IMR-90 (cell line): ENCODE results near the gene STOML2. TPM values are rescaled to one million over a fixed set of nuclear protein-coding genes. Genes with fewer than 3 reads are reported as not detected.

Experiments used
- ATAC-seq: fragments of 200-7000 bp; cut with Tn5 transposase; 2 replicates; pipeline ENCODE4 v1.9.1; 2020; ENCODE audit warnings: low read depth, mild to moderate bottlenecking, moderate library complexity
- BruUV-seq: library from RNA; stranded (reverse); fragments of 400-500 nt; replicated peaks from 2 replicates; lab custom pipeline; 2021; lab: Mats Ljungman, UMichigan
- CTCF ChIA-PET: fragments of 300-600 bp; formaldehyde crosslinking; extraction: SDS; loops from one replicate; lab custom pipeline; 2021; ENCODE audit warnings: antibody characterized with exemption; lab: Yijun Ruan, JAX
- POLR2A ChIA-PET: fragments of 300-600 bp; sonication (Branson Sonifier 250); formaldehyde crosslinking; loops from one replicate; lab custom pipeline; 2022; ENCODE audit warnings: antibody characterized with exemption; ENCODE audit not compliant: unreplicated experiment; lab: Charles Lee
- DNase-seq: peaks from one replicate; pipeline ENCODE4 v3.0.0; 2013
- H2AFZ ChIP-seq: replicated peaks from 2 replicates; pipeline ENCODE3; 2013; ENCODE audit warnings: low read length, mild to moderate bottlenecking; ENCODE audit not compliant: poor library complexity
- H2AK5ac ChIP-seq: 2 replicates; pipeline ENCODE4 v1.6.1; 2013; ENCODE audit warnings: low read depth, low read length, inconsistent platforms
- H2AK9ac ChIP-seq: replicated peaks from 2 replicates; pipeline ENCODE3; 2013; ENCODE audit warnings: mild to moderate bottlenecking, low read depth, low read length, moderate library complexity; ENCODE audit not compliant: poor library complexity
- H2BK120ac ChIP-seq: 2 replicates; pipeline ENCODE4 v1.6.1; 2013; ENCODE audit warnings: low read depth, low read length, inconsistent platforms
- H2BK15ac ChIP-seq: 3 replicates; pipeline ENCODE4 v1.6.1; 2013; ENCODE audit warnings: low read depth, low read length, inconsistent platforms
- H2BK20ac ChIP-seq: 2 replicates; pipeline ENCODE4 v1.6.1; 2013; ENCODE audit warnings: low read depth, mild to moderate bottlenecking, inconsistent platforms, low read length, moderate library complexity
- H2BK5ac ChIP-seq: 2 replicates; pipeline ENCODE4 v1.6.1; 2013; ENCODE audit warnings: mild to moderate bottlenecking, low read depth, low read length, inconsistent platforms; ENCODE audit not compliant: poor library complexity, severe bottlenecking
- H3K14ac ChIP-seq: replicated peaks from 2 replicates; pipeline ENCODE4 v1.6.1; 2013; ENCODE audit warnings: low read depth, low read length, inconsistent platforms
- H3K18ac ChIP-seq: 2 replicates; pipeline ENCODE4 v1.6.1; 2013; ENCODE audit warnings: low read depth, low read length, control low read depth
- H3K23ac ChIP-seq: 2 replicates; pipeline ENCODE4 v1.6.1; 2013; ENCODE audit warnings: low read depth, low read length, inconsistent platforms
- H3K27ac ChIP-seq: 2 replicates; pipeline ENCODE4 v1.5.1; 2013; ENCODE audit warnings: mild to moderate bottlenecking, control low read depth, low read length; ENCODE audit not compliant: insufficient read depth
- H3K27me3 ChIP-seq: 2 replicates; pipeline ENCODE4 v1.6.1; 2013; ENCODE audit warnings: low read length; ENCODE audit not compliant: control insufficient read depth, insufficient read depth
- H3K36me3 ChIP-seq: 2 replicates; pipeline ENCODE4 v1.6.1; 2013; ENCODE audit warnings: low read length, mixed read lengths; ENCODE audit not compliant: control insufficient read depth, insufficient read depth
- H3K4ac ChIP-seq: 2 replicates; pipeline ENCODE4 v1.6.1; 2013; ENCODE audit warnings: low read depth, low read length, inconsistent platforms
- H3K4me1 ChIP-seq: 2 replicates; pipeline ENCODE4 v1.6.1; 2013; ENCODE audit warnings: low read length, mixed read lengths; ENCODE audit not compliant: control insufficient read depth, insufficient read depth
- H3K4me2 ChIP-seq: 2 replicates; pipeline ENCODE4 v1.6.1; 2013; ENCODE audit warnings: low read depth, mild to moderate bottlenecking, control low read depth, low read length, moderate library complexity
- H3K4me3 ChIP-seq: 2 replicates; pipeline ENCODE4 v1.5.1; 2013; ENCODE audit warnings: low read depth, mild to moderate bottlenecking, control low read depth, low read length, moderate library complexity; ENCODE audit not compliant: insufficient read depth
- H3K56ac ChIP-seq: 2 replicates; pipeline ENCODE4 v1.6.1; 2013; ENCODE audit warnings: low read length, inconsistent platforms; ENCODE audit not compliant: insufficient read depth; ENCODE audit errors: extremely low read depth
- H3K79me1 ChIP-seq, 2 experiments: 2 replicates each; pipeline ENCODE4 v1.6.1; 2013; ENCODE audit warnings: low read length in 2 of 2, inconsistent platforms in 1 of 2, low read depth in 1 of 2
- H3K9ac ChIP-seq: 2 replicates; pipeline ENCODE4 v1.6.1; 2013; ENCODE audit warnings: low read depth, low read length, control low read depth
- H3K9me1 ChIP-seq: 2 replicates; pipeline ENCODE4 v1.6.1; 2013; ENCODE audit warnings: low read length, inconsistent platforms; ENCODE audit not compliant: insufficient read depth
- H3K9me3 ChIP-seq: 2 replicates; pipeline ENCODE4 v1.6.1; 2013; ENCODE audit warnings: low read length; ENCODE audit not compliant: control insufficient read depth, insufficient read depth
- H4K20me1 ChIP-seq: 2 replicates; pipeline ENCODE4 v1.6.1; 2013; ENCODE audit warnings: low read length, inconsistent platforms; ENCODE audit not compliant: insufficient read depth
- H4K5ac ChIP-seq: 2 replicates; pipeline ENCODE4 v1.6.1; 2013; ENCODE audit warnings: mild to moderate bottlenecking, low read depth, low read length, control low read depth
- H4K8ac ChIP-seq, 2 experiments: 2 replicates each; pipeline ENCODE4 v1.6.1; 2013; ENCODE audit warnings: low read depth in 2 of 2, low read length in 2 of 2, control low read depth in 1 of 2, inconsistent platforms in 1 of 2
- H4K91ac ChIP-seq: 2 replicates; pipeline ENCODE4 v1.6.1; 2013; ENCODE audit warnings: low read depth, low read length, inconsistent platforms; ENCODE audit not compliant: insufficient read depth
- BHLHE40 ChIP-seq: fragments of 150-350 bp; IDR thresholded peaks from 2 replicates; pipeline ENCODE4 v1.6.1; 2016; ENCODE audit warnings: mild to moderate bottlenecking, low read depth, low read length
- CEBPB ChIP-seq: IDR thresholded peaks from 2 replicates; pipeline ENCODE4 v1.6.1; 2012; ENCODE audit warnings: low read depth, low read length, improper control_type of control experiment
- CHD1 ChIP-seq: IDR thresholded peaks from 2 replicates; pipeline ENCODE4 v1.6.1; 2012; ENCODE audit warnings: low read depth, low read length, improper control_type of control experiment
- CTCF ChIP-seq: conservative IDR thresholded peaks from 2 replicates; pipeline ENCODE4 v1.5.1; 2012; ENCODE audit warnings: mild to moderate bottlenecking, low read depth, low read length, improper control_type of control experiment
- FOS ChIP-seq: fragments of 150-350 bp; IDR thresholded peaks from 2 replicates; pipeline ENCODE4 v1.6.1; 2016; ENCODE audit warnings: low read depth, low read length
- MAFK ChIP-seq: IDR thresholded peaks from 2 replicates; pipeline ENCODE4 v1.6.1; 2012; ENCODE audit warnings: low read depth, low read length, improper control_type of control experiment
- MAZ ChIP-seq: IDR thresholded peaks from 2 replicates; pipeline ENCODE4 v1.6.1; 2012; ENCODE audit warnings: low read depth, mild to moderate bottlenecking, low read length, improper control_type of control experiment, moderate library complexity, borderline replicate concordance
- MXI1 ChIP-seq: IDR thresholded peaks from 2 replicates; pipeline ENCODE4 v1.6.1; 2012; ENCODE audit warnings: low read depth, mild to moderate bottlenecking, low read length, moderate library complexity, borderline replicate concordance
- NFE2L2 ChIP-seq: fragments of 150-350 bp; IDR thresholded peaks from 2 replicates; pipeline ENCODE4 v1.6.1; 2016; ENCODE audit warnings: low read depth, mild to moderate bottlenecking, low read length
- POLR2A ChIP-seq: IDR thresholded peaks from 2 replicates; pipeline ENCODE4 v1.6.1; 2012; ENCODE audit warnings: mild to moderate bottlenecking, low read depth, low read length
- RAD21 ChIP-seq: IDR thresholded peaks from 2 replicates; pipeline ENCODE4 v1.6.1; 2012; ENCODE audit warnings: low read length, improper control_type of control experiment
- RCOR1 ChIP-seq: IDR thresholded peaks from 2 replicates; pipeline ENCODE4 v1.6.1; 2012; ENCODE audit warnings: mild to moderate bottlenecking, low read length, improper control_type of control experiment; ENCODE audit not compliant: insufficient replicate concordance
- SMC3 ChIP-seq: fragments of 150-350 bp; IDR thresholded peaks from 2 replicates; pipeline ENCODE4 v1.6.1; 2016; ENCODE audit warnings: low read depth, mild to moderate bottlenecking, antibody characterized with exemption, low read length, moderate library complexity
- USF2 ChIP-seq: fragments of 150-350 bp; IDR thresholded peaks from 2 replicates; pipeline ENCODE4 v1.6.1; 2017; ENCODE audit warnings: mild to moderate bottlenecking, antibody characterized with exemption, low read length, low read depth
- WGBS, 2 experiments: methylation state at CpG; one replicate each; pipeline versions ENCODE4 v1.1.5 to v1.1.7; 2013; ENCODE audit warnings: missing lambda C conversion rate in 2 of 2; ENCODE audit not compliant: insufficient read length in 1 of 2; ENCODE audit errors: extremely low coverage in 2 of 2; 5-methylcytosine and 5-hydroxymethylcytosine counted together
- dilution Hi-C: fragments of 300-500 bp; cut with HindIII; formaldehyde crosslinking; loops from one replicate; pipeline ENCODE4 v1.14.3; 2018; ENCODE audit warnings: low sequenced_read_pairs; ENCODE audit not compliant: unreplicated experiment
- in situ Hi-C: fragments of 300-500 bp; cut with MboI; formaldehyde crosslinking; loops from 3 replicates; pipeline ENCODE4 v1.14.3; 2019; ENCODE audit warnings: low sequenced_read_pairs, inconsistent platforms, mixed read lengths
- intact Hi-C: fragments of 100-400 bp; cut with micrococcal nuclease; formaldehyde crosslinking; loops from 2 replicates; pipeline ENCODE4 v1.10.0; 2022
- polyA plus RNA-seq, 3 experiments: library from polyadenylated mRNA; depleted of rRNA; stranded (reverse); fragments of >200 nt; gene quantifications; 2 replicates each; pipeline ENCODE4 v1.2.3, GENCODE V29; 2012; ENCODE audit warnings: low replicate concordance in 1 of 3
- total RNA-seq: library from RNA; depleted of rRNA; stranded (reverse); fragments of >200 nt; gene quantifications from 2 replicates; pipeline ENCODE4 v1.2.3, GENCODE V29; 2012
- TF ChIP-seq, protein P1 (sequence below): fragments of 150-350 bp; IDR thresholded peaks from 2 replicates; pipeline ENCODE4 v1.6.1; 2016; ENCODE audit warnings: low read depth, mild to moderate bottlenecking, low read length, moderate library complexity, borderline replicate concordance

Gene STOML2
- total and polyA plus RNA-seq, 2 of the 4 experiments (the other 2 are of a cell fraction), result 177 to 250 TPM

- Histone ChIP-seq H3K4me2 (no peak overlapping the region), H4K5ac (no peak overlapping the region), H2AFZ (no peak overlapping the region), H3K27ac (no peak overlapping the region), H3K4me3 (no peak overlapping the region), H2AK9ac (no peak overlapping the region), H3K36me3 (peaks cover 48% of the 10 kb centered on the region), H3K9me3 (no peaks in the 10 kb centered on the region), H3K4ac (no peak overlapping the region), H3K18ac (no peak overlapping the region), H2BK20ac (no peak overlapping the region), H2AK5ac (no peak overlapping the region), H4K91ac (no peak overlapping the region), H3K4me1 (no peaks in the 10 kb centered on the region), H2BK15ac (no peak overlapping the region), H3K14ac (no peak overlapping the region), H2BK5ac (no peak overlapping the region), H3K23ac (no peak overlapping the region), H3K27me3 (no peaks in the 10 kb centered on the region), H4K20me1 (no peaks in the 10 kb centered on the region), H3K9ac (no peak overlapping the region), H4K8ac (no peak overlapping the region), H3K79me1 (peaks cover 0 to 4% of the 10 kb centered on the region in 2 experiments; a peak in 1 of 4 replicates), H3K56ac (no peak overlapping the region), H2BK120ac (no peak overlapping the region), H3K9me1 (no peaks in the 10 kb centered on the region)
- ChIA-PET POLR2A (no interaction called here), CTCF (no interaction called here)
- dilution Hi-C loops, result no loop called here
- WGBS, 2 experiments, result no CpG with 5 or more reads among the region's 2 CpGs
- intact Hi-C loops, result no loop called here
- no peak for ATAC-seq
- no TSS peak for BruUV-seq
- TF ChIP-seq CHD1 (no peak), RAD21 (no peak), POLR2A (no peak), SMC3 (no peak), BHLHE40 (no peak), MXI1 (no peak), CTCF (no peak), USF2 (no peak), FOS (no peak), CEBPB (no peak), MAZ (no peak), RCOR1 (no peak), NFE2L2 (no peak), MAFK (no peak)
- TF ChIP-seq, protein P1, sequence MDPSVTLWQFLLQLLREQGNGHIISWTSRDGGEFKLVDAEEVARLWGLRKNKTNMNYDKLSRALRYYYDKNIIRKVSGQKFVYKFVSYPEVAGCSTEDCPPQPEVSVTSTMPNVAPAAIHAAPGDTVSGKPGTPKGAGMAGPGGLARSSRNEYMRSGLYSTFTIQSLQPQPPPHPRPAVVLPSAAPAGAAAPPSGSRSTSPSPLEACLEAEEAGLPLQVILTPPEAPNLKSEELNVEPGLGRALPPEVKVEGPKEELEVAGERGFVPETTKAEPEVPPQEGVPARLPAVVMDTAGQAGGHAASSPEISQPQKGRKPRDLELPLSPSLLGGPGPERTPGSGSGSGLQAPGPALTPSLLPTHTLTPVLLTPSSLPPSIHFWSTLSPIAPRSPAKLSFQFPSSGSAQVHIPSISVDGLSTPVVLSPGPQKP, result no peak
- no peak for DNase-seq
- in situ Hi-C loops, result no loop called here
Measured at GRCh38 chr9:35089434-35089833, 13.5 kb downstream of the STOML2 start.
